A549 (cell line): ENCODE results near the gene HGF. TPM values are rescaled to one million over a fixed set of nuclear protein-coding genes. Genes with fewer than 3 reads are reported as not detected.

Experiments used
- ATAC-seq, 2 experiments: fragments of 200-7000 bp in 1 of 2; fragments of >200 bp in 1 of 2; cut with Nextera tagmentation in 1 of 2; cut with Tn5 transposase in 1 of 2; 3 replicates each; pipeline versions ENCODE4 v1.8.0 to v1.9.1; 2018 to 2020; ENCODE audit warnings: mild to moderate bottlenecking in 1 of 2, moderate library complexity in 1 of 2
- CTCF ChIA-PET: fragments of 300-600 bp; sonication (Branson Sonifier 250); formaldehyde crosslinking; extraction: SDS; loops from one replicate; lab custom pipeline; 2021; ENCODE audit warnings: antibody characterized with exemption, inconsistent platforms; lab: Yijun Ruan, JAX
- POLR2A ChIA-PET: fragments of 350-600 bp; formaldehyde crosslinking; extraction: SDS; loops from one replicate; lab custom pipeline; 2021; ENCODE audit warnings: antibody characterized with exemption, inconsistent platforms; lab: Yijun Ruan, JAX
- DNase-seq, 2 experiments: peaks; one replicate each; pipeline versions ENCODE4 v3.0.0 to v3.0.0-alpha.2; 2011 to 2016; ENCODE audit warnings: low read depth in 1 of 2, low spot score in 1 of 2
- FAIRE-seq: peaks from 2 replicates; lab custom pipeline; 2011; peaks lifted over from hg19 to GRCh38; lab: Jason Lieb, UNC
- H3K27ac ChIP-seq, 2 experiments: fragments of >200 bp; sonication (Bioruptor Twin); formaldehyde crosslinking; 3 replicates each; pipeline ENCODE4 v1.5.1; 2016 to 2017
- H3K4me1 ChIP-seq: fragments of >200 bp; sonication (Bioruptor Twin); formaldehyde crosslinking; 3 replicates; pipeline ENCODE4 v1.6.1; 2016
- H3K4me2 ChIP-seq: fragments of >200 bp; sonication (Bioruptor Twin); formaldehyde crosslinking; 3 replicates; pipeline ENCODE4 v1.6.1; 2016
- H3K4me3 ChIP-seq: fragments of >200 bp; sonication (Bioruptor Twin); formaldehyde crosslinking; 3 replicates; pipeline ENCODE4 v1.5.1; 2016
- H3K9me3 ChIP-seq: fragments of >200 bp; sonication (Bioruptor Twin); formaldehyde crosslinking; 3 replicates; pipeline ENCODE4 v1.6.1; 2016
- ATOH8 ChIP-seq: fragments of 250-450 bp; sonication (Bioruptor Pico); IDR thresholded peaks from 2 replicates; pipeline ENCODE4 v1.5.0; 2020; ENCODE audit warnings: low read depth, mild to moderate bottlenecking, moderate library complexity
- CBX8 ChIP-seq: fragments of 200-600 bp; sonication (generic); IDR thresholded peaks from 2 replicates; pipeline ENCODE4 v1.6.1; 2016
- CHD4 ChIP-seq: fragments of 200-600 bp; sonication (generic); IDR thresholded peaks from 2 replicates; pipeline ENCODE4 v1.6.1; 2016; ENCODE audit warnings: antibody characterized with exemption, mild to moderate bottlenecking, borderline replicate concordance
- KDM1A ChIP-seq: fragments of 200-600 bp; sonication (generic); IDR thresholded peaks from 2 replicates; pipeline ENCODE4 v1.6.1; 2016; ENCODE audit warnings: low read depth, mild to moderate bottlenecking
- KDM5A ChIP-seq: fragments of 200-600 bp; sonication (generic); IDR thresholded peaks from 2 replicates; pipeline ENCODE4 v1.6.1; 2016; ENCODE audit warnings: antibody characterized with exemption, mild to moderate bottlenecking
- MAFK ChIP-seq: fragments of 450-650 bp; IDR thresholded peaks from 2 replicates; pipeline ENCODE4 v1.6.1; 2014; ENCODE audit not compliant: partially characterized antibody
- NFE2L2 ChIP-seq: fragments of 150-350 bp; conservative IDR thresholded peaks from 2 replicates; pipeline ENCODE4 v1.6.1; 2014; ENCODE audit warnings: low read length
- NPAS2 ChIP-seq: fragments of 250-450 bp; sonication (Bioruptor Pico); IDR thresholded peaks from 2 replicates; pipeline ENCODE4 v1.8.0; 2022; ENCODE audit warnings: mild to moderate bottlenecking, moderate library complexity, borderline replicate concordance
- PBX3 ChIP-seq: IDR thresholded peaks from 2 replicates; pipeline ENCODE4 v1.6.1; 2012
- REST ChIP-seq: fragments of 200-600 bp; sonication (generic); IDR thresholded peaks from 2 replicates; pipeline ENCODE4 v1.6.1; 2016; ENCODE audit warnings: antibody characterized with exemption, mild to moderate bottlenecking, moderate library complexity
- RNF2 ChIP-seq: fragments of 200-600 bp; sonication (generic); IDR thresholded peaks from 2 replicates; pipeline ENCODE4 v1.6.1; 2016; ENCODE audit warnings: low read depth, mild to moderate bottlenecking, antibody characterized with exemption, moderate library complexity, borderline replicate concordance
- SMC3 ChIP-seq: fragments of >200 bp; sonication (Bioruptor Twin); formaldehyde crosslinking; IDR thresholded peaks from 3 replicates; pipeline ENCODE4 v1.6.1; 2018; ENCODE audit warnings: inconsistent platforms
- SREBF2 ChIP-seq: fragments of 450-650 bp; IDR thresholded peaks from 2 replicates; pipeline ENCODE4 v1.6.1; 2014; ENCODE audit warnings: mild to moderate bottlenecking, moderate library complexity
- TP53 ChIP-seq: fragments of 250-450 bp; sonication (Bioruptor Pico); IDR thresholded peaks from 2 replicates; pipeline ENCODE4 v1.5.0; 2021; ENCODE audit warnings: mild to moderate bottlenecking, moderate library complexity
- ZFP36 ChIP-seq: fragments of 450-650 bp; IDR thresholded peaks from 2 replicates; pipeline ENCODE4 v1.6.1; 2014; ENCODE audit warnings: borderline replicate concordance; ENCODE audit not compliant: partially characterized antibody
- ZNF302 ChIP-seq: fragments of 250-450 bp; sonication (Bioruptor Pico); IDR thresholded peaks from 2 replicates; pipeline ENCODE4 v1.9.0; 2021; ENCODE audit warnings: inconsistent platforms, mild to moderate bottlenecking, moderate library complexity
- ZSCAN20 ChIP-seq: fragments of 250-450 bp; sonication (Bioruptor Pico); IDR thresholded peaks from 2 replicates; pipeline ENCODE4 v1.8.0; 2022; ENCODE audit warnings: mild to moderate bottlenecking, moderate library complexity
- WGBS: methylation state at CpG from one replicate; pipeline ENCODE4 v1.1.6; 2017; ENCODE audit errors: missing lambda C conversion rate; 5-methylcytosine and 5-hydroxymethylcytosine counted together
- polyA plus RNA-seq, 4 experiments: library from polyadenylated mRNA; depleted of rRNA in 3 of 4; stranded (reverse); fragments of >200 nt; fragmentation: RNase III in 1 of 4; extraction: RNeasy Plus Mini Kit Qiagen cat#74134 plus additional on column Dnase treatment in 1 of 4; gene quantifications; 2 replicates in 3 of 4; 3 replicates in 1 of 4; pipeline ENCODE4 v1.2.3, GENCODE V29; 2011 to 2017

Gene HGF
- polyA plus RNA-seq, 2 of the 4 experiments (the other 2 are of a cell fraction) = 0.06 to 0.31 TPM

GRCh38 chr7:81682873-81683272 is 87.0 kb downstream of the HGF start:
- POLR2A ChIA-PET = no interaction called here
- DNase-seq = no peak
- TF ChIP-seq TP53 (CRISPR knock-in tag) (no peak), ATOH8 (CRISPR knock-in tag) (no peak), NPAS2 (CRISPR knock-in tag) (no peak)
- H3K4me1 ChIP-seq = peaks cover 22% of the 10 kb centered on the region
- WGBS = 44% methylated on average over 2 of the region's 2 CpGs
- H3K9me3 ChIP-seq = no peaks in the 10 kb centered on the region
- ATAC-seq = no peak
- peak overlapping the region in 1 of 2 experiments; percentile 59; a peak in 3 of 6 replicates for H3K27ac ChIP-seq
- no peak for FAIRE-seq
- H3K4me2 ChIP-seq = no peak overlapping the region
- no peak overlapping the region for H3K4me3 ChIP-seq
- CTCF ChIA-PET = interaction anchor here (1.1 kb wide), 1 partner anchor 33 kb away, joined by 4 read pairs; no protein-coding TSS in a partner anchor

GRCh38 chr7:81680120-81680519 is 89.7 kb downstream of the HGF start:
- ATAC-seq (no peak), DNase-seq (no peak), FAIRE-seq (no peak)
- POLR2A ChIA-PET = no interaction called here
- WGBS = 79% methylated on average over 2 of the region's 2 CpGs
- CTCF ChIA-PET = no interaction called here
- TF ChIP-seq PBX3 (no peak), CBX8 (no peak), SREBF2 (no peak), KDM1A (no peak), MAFK (no peak), RNF2 (no peak), ATOH8 (CRISPR knock-in tag) (no peak), REST (no peak), NFE2L2 (no peak), CHD4 (no peak), SMC3 (no peak), ZFP36 (no peak)
- Histone ChIP-seq H3K4me1 (peaks cover 18% of the 10 kb centered on the region), H3K4me3 (no peak overlapping the region), H3K27ac (no peak overlapping the region), H3K9me3 (no peaks in the 10 kb centered on the region), H3K4me2 (no peak overlapping the region)

- ChIA-PET POLR2A (no interaction called here), CTCF (no interaction called here)
- WGBS = 37% methylated on average over 1 of the region's 1 CpG
Measured at GRCh38 chr7:81676813-81677212, 93.0 kb downstream of the HGF start.

More at GRCh38 chr7:81676813-81677212, 93.0 kb downstream of the HGF start:
- DNase-seq (no peak), FAIRE-seq (no peak), ATAC-seq (no peak)
- Histone ChIP-seq H3K4me1 (0 out of 3 replicates have a peak, but pooled peaks cover 3% of the 10 kb centered on the region), H3K4me3 (no peak overlapping the region), H3K27ac (0 out of 6 replicates have a peak overlapping the region, but pooled peaks of 1 of the 2 experiments have one; percentile 22), H3K4me2 (no peak overlapping the region), H3K9me3 (no peaks in the 10 kb centered on the region)
- no peak for TF ChIP-seq ZNF302 (CRISPR knock-in tag)
- TF ChIP-seq KDM5A = no peak
- TF ChIP-seq ZSCAN20 (CRISPR knock-in tag) = no peak
